ENCODE measurements around the gene EZR.

DNA sequence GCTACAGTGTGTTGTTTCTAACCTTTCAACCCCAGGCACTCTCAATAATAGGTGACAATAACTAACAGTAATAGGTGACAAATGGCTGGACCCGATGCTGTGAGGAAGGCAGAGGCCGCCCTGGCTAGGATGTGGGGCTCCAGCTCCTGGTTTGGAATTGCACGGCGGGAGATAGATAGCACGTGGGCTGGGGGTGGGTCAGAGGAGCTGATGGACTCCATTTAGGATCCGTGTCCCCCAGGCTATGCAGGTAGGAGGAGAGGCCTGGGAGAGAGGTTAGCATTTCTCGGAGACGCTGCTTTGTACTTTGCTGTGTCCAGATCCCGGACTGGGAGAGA lies 61.4 kb downstream of the EZR start:
- no peak for TF ChIP-seq POLR2A (IDR thresholded peaks at IDR 0.05; ENCODE audit: low read depth, low read length)
- TF ChIP-seq TAF1 (IDR thresholded peaks at IDR 0.05; ENCODE audit: low read depth, low read length) = no peak
- no peak for TF ChIP-seq POLR2AphosphoS5 (IDR thresholded peaks at IDR 0.05; ENCODE audit: low read depth, low read length)
